GM23338 (cell line): ENCODE data around the gene NAT8L. TPM values are rescaled to one million over a fixed set of nuclear protein-coding genes. Genes with fewer than 3 reads are reported as not detected.

Experiments
- ATAC-seq: fragments of 200-7000 bp; cut with Tn5 transposase; 3 replicates; pipeline ENCODE4 v1.9.1; 2020
- DNase-seq: peaks from one replicate; pipeline ENCODE4 v3.0.0-alpha.2; 2015; ENCODE audit warnings: low spot score
- H2AFZ ChIP-seq: fragments of 200-600 bp; sonication (generic); 2 replicates; pipeline ENCODE4 v1.8.0; 2016; ENCODE audit warnings: antibody characterized with exemption, mild to moderate bottlenecking, moderate library complexity
- H3F3A ChIP-seq: fragments of 200-600 bp; sonication (generic); replicated peaks from 2 replicates; pipeline ENCODE4 v1.8.0; 2017; ENCODE audit warnings: antibody characterized with exemption, mixed run types, low read depth
- H3K27ac ChIP-seq: fragments of 200-600 bp; sonication (generic); 2 replicates; pipeline ENCODE4 v1.6.1; 2016; ENCODE audit warnings: low read depth
- H3K27me3 ChIP-seq: fragments of 200-600 bp; sonication (generic); 2 replicates; pipeline ENCODE4 v1.8.0; 2016; ENCODE audit warnings: mild to moderate bottlenecking, mixed run types, moderate library complexity; ENCODE audit not compliant: insufficient read depth
- H3K36me3 ChIP-seq: fragments of 200-600 bp; sonication (generic); 2 replicates; pipeline ENCODE4 v1.8.0; 2016; ENCODE audit warnings: mild to moderate bottlenecking; ENCODE audit not compliant: insufficient read depth
- H3K4me1 ChIP-seq: fragments of 200-600 bp; sonication (generic); 2 replicates; pipeline ENCODE4 v1.8.0; 2016; ENCODE audit warnings: mild to moderate bottlenecking, moderate library complexity; ENCODE audit not compliant: insufficient read depth
- H3K4me2 ChIP-seq: fragments of 200-600 bp; sonication (generic); 2 replicates; pipeline ENCODE4 v1.7.1; 2017; ENCODE audit warnings: mixed run types
- H3K4me3 ChIP-seq: fragments of 200-600 bp; sonication (generic); 2 replicates; pipeline ENCODE4 v1.6.1; 2016; ENCODE audit warnings: mixed run types
- H3K79me2 ChIP-seq: fragments of 200-600 bp; sonication (generic); replicated peaks from 2 replicates; pipeline ENCODE4 v1.8.0; 2017; ENCODE audit warnings: mild to moderate bottlenecking; ENCODE audit not compliant: insufficient read depth
- H3K9me2 ChIP-seq: fragments of 200-600 bp; sonication (generic); 2 replicates; pipeline ENCODE4 v1.8.0; 2017; ENCODE audit not compliant: insufficient read depth
- H4K20me1 ChIP-seq: fragments of 200-600 bp; sonication (generic); replicated peaks from 2 replicates; pipeline ENCODE4 v1.8.0; 2017; ENCODE audit warnings: mild to moderate bottlenecking; ENCODE audit not compliant: insufficient read depth
- H3K27ac Mint-ChIP-seq: 2 replicates; pipeline ENCODE4 v1.8.0; 2020; ENCODE audit warnings: inconsistent platforms, mild to moderate bottlenecking, moderate library complexity, mixed read lengths
- H3K27me3 Mint-ChIP-seq: 3 replicates; pipeline ENCODE4 v1.8.0; 2022; ENCODE audit warnings: low read depth, mild to moderate bottlenecking, moderate library complexity, mixed read lengths, inconsistent platforms; ENCODE audit not compliant: insufficient read depth, poor library complexity
- H3K36me3 Mint-ChIP-seq: 3 replicates; pipeline ENCODE4 v1.8.0; 2021; ENCODE audit warnings: low read depth, mild to moderate bottlenecking, inconsistent platforms, moderate library complexity, mixed read lengths
- H3K4me1 Mint-ChIP-seq: 3 replicates; pipeline ENCODE4 v1.8.0; 2020; ENCODE audit warnings: mild to moderate bottlenecking, inconsistent platforms, mixed read lengths
- H3K4me3 Mint-ChIP-seq: 3 replicates; pipeline ENCODE4 v1.8.0; 2021; ENCODE audit warnings: moderate library complexity, mild to moderate bottlenecking, inconsistent platforms, mixed read lengths
- H3K9me3 Mint-ChIP-seq: 3 replicates; pipeline ENCODE4 v1.8.0; 2020; ENCODE audit warnings: moderate library complexity, mild to moderate bottlenecking, inconsistent platforms, mixed read lengths
- CTCF ChIP-seq, 2 experiments: fragments of 200-600 bp in 1 of 2; sonication (generic) in 1 of 2; conservative IDR thresholded peaks; 2 replicates each; pipeline versions ENCODE4 v1.5.1 to v1.6.1; 2016 to 2017; ENCODE audit warnings: antibody characterized with exemption in 2 of 2, low read depth in 2 of 2, mild to moderate bottlenecking in 2 of 2, moderate library complexity in 1 of 2
- ETS1 ChIP-seq: IDR thresholded peaks from 2 replicates; pipeline ENCODE4 v1.6.1; 2016; ENCODE audit warnings: antibody characterized with exemption
- REST ChIP-seq: IDR thresholded peaks from one replicate; pipeline ENCODE4 v1.6.1; 2018; ENCODE audit warnings: antibody characterized with exemption; ENCODE audit not compliant: unreplicated experiment
- ZNF331 ChIP-seq: fragments of 250-450 bp; sonication (Bioruptor Pico); IDR thresholded peaks from 2 replicates; pipeline ENCODE4 v1.5.0; 2020; ENCODE audit warnings: low read depth, mild to moderate bottlenecking, moderate library complexity
- polyA plus RNA-seq: library from polyadenylated mRNA; unstranded; fragments of >200 nt; fragmentation: Nextera tagmentation; extraction: Ambion mirVana; gene quantifications from 2 replicates; pipeline ENCODE4 v1.2.1, GENCODE V29; 2016
- total RNA-seq: library from RNA; depleted of rRNA; stranded (reverse); fragments of >200 nt; shearing (Covaris generic); gene quantifications from 2 replicates; pipeline ENCODE4 v1.2.3, GENCODE V29; 2014

NAT8L gene
- total and polyA plus RNA-seq, 2 experiments from 2014 or later = 1.6 to 9.7 TPM

GRCh38 chr4:2044119-2044485, 15.0 kb upstream of the NAT8L start:
- Histone ChIP-seq H3K9me2 (no peaks in the 10 kb centered on the region), H3K79me2 (no peaks in the 10 kb centered on the region), H3F3A (no peaks in the 10 kb centered on the region), H3K4me2 (no peak overlapping the region), H3K27ac (no peak overlapping the region), H3K4me1 (no peaks in the 10 kb centered on the region), H3K36me3 (no peaks in the 10 kb centered on the region; the same call in 1 of the 2 replicates), H3K4me3 (no peak overlapping the region), H2AFZ (no peak overlapping the region), H4K20me1 (no peaks in the 10 kb centered on the region; the same call in 1 of the 2 replicates), H3K27me3 (peaks cover 75% of the 10 kb centered on the region)
- ATAC-seq (no peak), DNase-seq (no peak)
- no peak overlapping the region for H3K4me3 Mint-ChIP-seq
- H3K36me3 Mint-ChIP-seq = peaks cover 3% of the 10 kb centered on the region; the same call in 1 of the 3 replicates
- H3K27me3 Mint-ChIP-seq = peaks cover 22% of the 10 kb centered on the region
- peaks cover 2% of the 10 kb centered on the region; the same call in 1 of the 3 replicates for H3K4me1 Mint-ChIP-seq
- H3K9me3 Mint-ChIP-seq = peaks cover 3% of the 10 kb centered on the region; the same call in 2 of the 3 replicates
- H3K27ac Mint-ChIP-seq = no peak overlapping the region
- no peak for TF ChIP-seq ETS1
- TF ChIP-seq ZNF331 = no peak

DNA sequence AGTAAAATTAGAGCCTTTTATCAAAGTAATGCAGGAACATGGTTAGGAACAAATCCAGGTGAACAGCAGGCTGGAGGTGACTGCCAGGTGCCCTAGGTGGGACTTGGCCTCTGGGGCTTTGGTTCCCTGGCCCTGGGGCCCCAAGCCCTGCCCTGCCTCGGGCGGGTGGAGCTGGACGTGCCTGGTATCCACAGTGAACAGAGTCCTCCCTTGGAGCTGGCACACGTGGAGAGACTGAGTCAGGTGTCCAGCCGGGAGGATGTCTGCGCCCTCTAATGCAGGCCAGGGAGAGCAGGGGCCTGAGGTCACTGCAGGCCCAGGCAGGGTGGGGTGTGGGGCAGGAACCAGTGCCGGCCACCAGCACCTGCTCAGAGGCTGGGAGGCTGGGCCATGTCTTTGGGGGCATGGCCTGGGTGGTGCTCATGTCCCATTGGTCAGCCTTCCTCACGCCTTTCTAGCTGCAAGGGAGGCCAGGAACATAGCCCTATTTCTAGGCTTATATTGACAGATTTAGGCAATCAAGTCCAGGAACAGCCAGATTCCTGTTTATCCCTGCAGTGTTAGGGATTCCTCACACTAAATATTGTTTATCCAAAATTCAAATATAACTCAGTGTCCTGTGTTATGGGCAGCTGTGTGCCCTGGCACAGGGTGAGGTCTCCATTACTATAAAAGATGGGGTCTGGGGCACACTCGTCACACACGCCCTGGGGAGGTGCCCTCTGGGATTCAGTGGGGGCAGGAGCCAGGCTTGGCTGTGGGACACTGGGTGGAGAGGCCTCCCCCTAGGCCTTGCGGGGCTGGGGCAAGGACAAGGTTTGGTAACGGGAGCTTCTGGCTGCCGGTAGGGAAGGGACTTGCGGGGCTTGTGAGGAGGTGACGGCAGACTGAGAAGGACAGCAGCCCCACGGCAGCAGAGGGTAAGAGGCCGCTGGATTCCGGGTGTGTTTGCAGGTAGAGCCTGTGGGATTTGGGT, 14.3 kb upstream of the NAT8L start:
- no peaks in the 10 kb centered on the region for H3F3A ChIP-seq
- no peaks in the 10 kb centered on the region for H3K4me1 ChIP-seq
- no peak overlapping the region for H3K4me2 ChIP-seq
- Mint-ChIP-seq H3K27me3 (peaks cover 15% of the 10 kb centered on the region), H3K36me3 (peaks cover under 1% of the 10 kb centered on the region; the same call in 1 of the 3 replicates), H3K4me3 (no peak overlapping the region), H3K27ac (no peak overlapping the region), H3K9me3 (peaks cover 1% of the 10 kb centered on the region; the same call in 2 of the 3 replicates), H3K4me1 (peaks cover under 1% of the 10 kb centered on the region; the same call in 1 of the 3 replicates)
- H3K36me3 ChIP-seq = no peaks in the 10 kb centered on the region; the same call in 1 of the 2 replicates
- no peak for DNase-seq
- H3K27me3 ChIP-seq = peaks cover 68% of the 10 kb centered on the region
- ATAC-seq = no peak
- H3K4me3 ChIP-seq = no peak overlapping the region
- no peaks in the 10 kb centered on the region for H3K79me2 ChIP-seq
- no peak for TF ChIP-seq ZNF331
- H3K27ac ChIP-seq = no peak overlapping the region
- H3K9me2 ChIP-seq = no peaks in the 10 kb centered on the region
- no peaks in the 10 kb centered on the region; the same call in 1 of the 2 replicates for H4K20me1 ChIP-seq
- no peak overlapping the region for H2AFZ ChIP-seq

- H3K4me3 ChIP-seq = no peak overlapping the region
- no peaks in the 10 kb centered on the region for H3K36me3 ChIP-seq
- H3F3A ChIP-seq = no peaks in the 10 kb centered on the region
- H3K36me3 Mint-ChIP-seq = no peaks in the 10 kb centered on the region
- no peak overlapping the region for H3K27ac Mint-ChIP-seq
- H3K9me3 Mint-ChIP-seq = no peaks in the 10 kb centered on the region
- peaks cover 11% of the 10 kb centered on the region for H3K27me3 Mint-ChIP-seq
- DNase-seq = no peak
- ATAC-seq = no peak
- no peak overlapping the region for H3K4me3 Mint-ChIP-seq
- peaks cover 61% of the 10 kb centered on the region for H3K27me3 ChIP-seq
- no peaks in the 10 kb centered on the region; the same call in 2 of the 3 replicates for H3K4me1 Mint-ChIP-seq
- H4K20me1 ChIP-seq = no peaks in the 10 kb centered on the region; the same call in 1 of the 2 replicates
- TF ChIP-seq REST = no peak
- no peak for TF ChIP-seq CTCF (conservative IDR thresholded peaks at IDR 0.05; ENCODE audit: low read depth in 2 of 2)
- H3K4me2 ChIP-seq = no peak overlapping the region
- H3K9me2 ChIP-seq = no peaks in the 10 kb centered on the region
- H2AFZ ChIP-seq = no peak overlapping the region
- H3K79me2 ChIP-seq = no peaks in the 10 kb centered on the region
- H3K27ac ChIP-seq = no peak overlapping the region
- H3K4me1 ChIP-seq = no peaks in the 10 kb centered on the region
Measured at GRCh38 chr4:2045518-2045951, 13.6 kb upstream of the NAT8L start.
